ENCODE measurements around the gene RANBP3. TPM values are rescaled to one million over a fixed set of nuclear protein-coding genes. Genes with fewer than 3 reads are reported as not detected.
A peak's percentile ranks its signal among the peaks of the same experiment; 100 is the strongest.

RANBP3 gene
- total RNA-seq, 1 donor from 2014 or later, result 70.8 TPM

GRCh38 chr19:6017576-6017975, 39.6 kb upstream of the RANBP3 start:
- TF ChIP-seq CTCF (IDR thresholded peaks at IDR 0.05), result no peak
- Histone ChIP-seq H3K36me3 (peaks cover 14% of the 10 kb centered on the region), H3K27me3 (ENCODE audit: low read depth) (no peaks in the 10 kb centered on the region), H3K4me1 (peaks cover 6% of the 10 kb centered on the region), H3K4me3 (no peak overlapping the region), H3K27ac (no peak overlapping the region), H3K9me3 (no peaks in the 10 kb centered on the region)
- intact Hi-C loops (cut with DNase I), result no loop called here
- DNase-seq (peak; percentile 28), ATAC-seq (no peak)

- no peaks in the 10 kb centered on the region for H3K27me3 ChIP-seq (ENCODE audit: low read depth)
- peaks cover 28% of the 10 kb centered on the region for H3K36me3 ChIP-seq
- no peaks in the 10 kb centered on the region for H3K9me3 ChIP-seq
- no peak for TF ChIP-seq CTCF (IDR thresholded peaks at IDR 0.05)
- ATAC-seq, result no peak
- no peak overlapping the region for H3K27ac ChIP-seq
- no peak overlapping the region for H3K4me3 ChIP-seq
- peak; percentile 16 for DNase-seq
- intact Hi-C loops (cut with DNase I), result no loop called here
- no peaks in the 10 kb centered on the region for H3K4me1 ChIP-seq
These were observed 38.1 kb upstream of the RANBP3 start for GRCh38 chr19:6015841-6016545.

GRCh38 chr19:6014551-6015135, 36.7 kb upstream of the RANBP3 start:
- Histone ChIP-seq H3K36me3 (peaks cover 37% of the 10 kb centered on the region), H3K9me3 (no peaks in the 10 kb centered on the region), H3K4me1 (no peaks in the 10 kb centered on the region), H3K27ac (no peak overlapping the region), H3K27me3 (ENCODE audit: low read depth) (no peaks in the 10 kb centered on the region), H3K4me3 (no peak overlapping the region)
- intact Hi-C loops (cut with DNase I), result no loop called here
- ATAC-seq, result no peak
- DNase-seq, result peak; percentile 36
- TF ChIP-seq CTCF (IDR thresholded peaks at IDR 0.05), result no peak

GRCh38 chr19:6012426-6013170, 34.7 kb upstream of the RANBP3 start:
- DNase-seq (peak; percentile 29), ATAC-seq (no peak)
- no peak overlapping the region for H3K27ac ChIP-seq
- no peak for TF ChIP-seq CTCF (IDR thresholded peaks at IDR 0.05)
- peaks cover 52% of the 10 kb centered on the region for H3K36me3 ChIP-seq
- H3K27me3 ChIP-seq (ENCODE audit: low read depth), result no peaks in the 10 kb centered on the region
- no peaks in the 10 kb centered on the region for H3K9me3 ChIP-seq
- H3K4me3 ChIP-seq, result no peak overlapping the region
- H3K4me1 ChIP-seq, result no peaks in the 10 kb centered on the region
- intact Hi-C loops (cut with DNase I), result no loop called here

GRCh38 chr19:6011794-6012193, 33.9 kb upstream of the RANBP3 start:
- Histone ChIP-seq H3K4me1 (no peaks in the 10 kb centered on the region), H3K27me3 (ENCODE audit: low read depth) (no peaks in the 10 kb centered on the region), H3K36me3 (peaks cover 60% of the 10 kb centered on the region), H3K27ac (no peak overlapping the region), H3K9me3 (no peaks in the 10 kb centered on the region), H3K4me3 (no peak overlapping the region)
- no peak for DNase-seq
- no peak for TF ChIP-seq CTCF (IDR thresholded peaks at IDR 0.05)
- ATAC-seq, result no peak
- intact Hi-C loops (cut with DNase I), result no loop called here

Measured in lower lobe of right lung (tissue), 2 donors.